ENCODE measurements around the gene P2RY8.

Gene P2RY8

DNA sequence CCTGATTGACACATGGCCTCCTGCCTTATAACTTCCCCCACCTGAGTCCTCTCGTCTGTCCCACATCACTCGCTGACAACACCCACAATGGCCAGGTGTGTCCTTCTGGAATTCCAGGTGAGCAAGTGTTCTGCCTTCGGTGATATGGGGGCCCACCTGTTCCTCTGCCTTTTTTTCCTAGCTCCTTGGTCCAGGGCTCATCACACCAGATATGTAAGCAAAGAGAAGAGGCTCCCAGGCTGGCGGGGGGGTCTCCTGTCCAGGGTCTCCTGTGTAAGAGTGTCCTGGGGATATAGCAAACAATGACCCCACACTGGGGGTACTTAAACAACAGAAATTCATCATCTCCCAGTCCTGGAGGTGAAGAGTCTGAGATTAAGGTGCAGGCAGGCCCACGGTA, 25.2 kb downstream of the P2RY8 start:
- no peak for DNase-seq (ENCODE audit: low read depth in 1 of 2, low spot score in 1 of 2)
- Histone ChIP-seq H3K4me3 (replicated peaks; ENCODE audit: insufficient read depth, low read length) (no peak overlapping the region), H3K27me3 (ENCODE audit: insufficient read depth, poor library complexity, severe bottlenecking) (no peaks in the 10 kb centered on the region), H3K27ac (replicated peaks) (no peak overlapping the region)
- TF ChIP-seq GABPA (IDR thresholded peaks at IDR 0.05; ENCODE audit: low read depth) (no peak), POLR2AphosphoS5 (IDR thresholded peaks at IDR 0.05; ENCODE audit: low read depth) (no peak), SPI1 (IDR thresholded peaks at IDR 0.05; ENCODE audit: borderline replicate concordance, low read depth) (no peak)
- TF ChIP-seq, protein P1, sequence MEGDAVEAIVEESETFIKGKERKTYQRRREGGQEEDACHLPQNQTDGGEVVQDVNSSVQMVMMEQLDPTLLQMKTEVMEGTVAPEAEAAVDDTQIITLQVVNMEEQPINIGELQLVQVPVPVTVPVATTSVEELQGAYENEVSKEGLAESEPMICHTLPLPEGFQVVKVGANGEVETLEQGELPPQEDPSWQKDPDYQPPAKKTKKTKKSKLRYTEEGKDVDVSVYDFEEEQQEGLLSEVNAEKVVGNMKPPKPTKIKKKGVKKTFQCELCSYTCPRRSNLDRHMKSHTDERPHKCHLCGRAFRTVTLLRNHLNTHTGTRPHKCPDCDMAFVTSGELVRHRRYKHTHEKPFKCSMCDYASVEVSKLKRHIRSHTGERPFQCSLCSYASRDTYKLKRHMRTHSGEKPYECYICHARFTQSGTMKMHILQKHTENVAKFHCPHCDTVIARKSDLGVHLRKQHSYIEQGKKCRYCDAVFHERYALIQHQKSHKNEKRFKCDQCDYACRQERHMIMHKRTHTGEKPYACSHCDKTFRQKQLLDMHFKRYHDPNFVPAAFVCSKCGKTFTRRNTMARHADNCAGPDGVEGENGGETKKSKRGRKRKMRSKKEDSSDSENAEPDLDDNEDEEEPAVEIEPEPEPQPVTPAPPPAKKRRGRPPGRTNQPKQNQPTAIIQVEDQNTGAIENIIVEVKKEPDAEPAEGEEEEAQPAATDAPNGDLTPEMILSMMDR (IDR thresholded peaks at IDR 0.05; ENCODE audit: insufficient read depth, low read length), result no peak
- TF ChIP-seq, protein P2, sequence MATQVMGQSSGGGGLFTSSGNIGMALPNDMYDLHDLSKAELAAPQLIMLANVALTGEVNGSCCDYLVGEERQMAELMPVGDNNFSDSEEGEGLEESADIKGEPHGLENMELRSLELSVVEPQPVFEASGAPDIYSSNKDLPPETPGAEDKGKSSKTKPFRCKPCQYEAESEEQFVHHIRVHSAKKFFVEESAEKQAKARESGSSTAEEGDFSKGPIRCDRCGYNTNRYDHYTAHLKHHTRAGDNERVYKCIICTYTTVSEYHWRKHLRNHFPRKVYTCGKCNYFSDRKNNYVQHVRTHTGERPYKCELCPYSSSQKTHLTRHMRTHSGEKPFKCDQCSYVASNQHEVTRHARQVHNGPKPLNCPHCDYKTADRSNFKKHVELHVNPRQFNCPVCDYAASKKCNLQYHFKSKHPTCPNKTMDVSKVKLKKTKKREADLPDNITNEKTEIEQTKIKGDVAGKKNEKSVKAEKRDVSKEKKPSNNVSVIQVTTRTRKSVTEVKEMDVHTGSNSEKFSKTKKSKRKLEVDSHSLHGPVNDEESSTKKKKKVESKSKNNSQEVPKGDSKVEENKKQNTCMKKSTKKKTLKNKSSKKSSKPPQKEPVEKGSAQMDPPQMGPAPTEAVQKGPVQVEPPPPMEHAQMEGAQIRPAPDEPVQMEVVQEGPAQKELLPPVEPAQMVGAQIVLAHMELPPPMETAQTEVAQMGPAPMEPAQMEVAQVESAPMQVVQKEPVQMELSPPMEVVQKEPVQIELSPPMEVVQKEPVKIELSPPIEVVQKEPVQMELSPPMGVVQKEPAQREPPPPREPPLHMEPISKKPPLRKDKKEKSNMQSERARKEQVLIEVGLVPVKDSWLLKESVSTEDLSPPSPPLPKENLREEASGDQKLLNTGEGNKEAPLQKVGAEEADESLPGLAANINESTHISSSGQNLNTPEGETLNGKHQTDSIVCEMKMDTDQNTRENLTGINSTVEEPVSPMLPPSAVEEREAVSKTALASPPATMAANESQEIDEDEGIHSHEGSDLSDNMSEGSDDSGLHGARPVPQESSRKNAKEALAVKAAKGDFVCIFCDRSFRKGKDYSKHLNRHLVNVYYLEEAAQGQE (IDR thresholded peaks at IDR 0.05; ENCODE audit: insufficient replicate concordance, low read depth), result no peak

DNA sequence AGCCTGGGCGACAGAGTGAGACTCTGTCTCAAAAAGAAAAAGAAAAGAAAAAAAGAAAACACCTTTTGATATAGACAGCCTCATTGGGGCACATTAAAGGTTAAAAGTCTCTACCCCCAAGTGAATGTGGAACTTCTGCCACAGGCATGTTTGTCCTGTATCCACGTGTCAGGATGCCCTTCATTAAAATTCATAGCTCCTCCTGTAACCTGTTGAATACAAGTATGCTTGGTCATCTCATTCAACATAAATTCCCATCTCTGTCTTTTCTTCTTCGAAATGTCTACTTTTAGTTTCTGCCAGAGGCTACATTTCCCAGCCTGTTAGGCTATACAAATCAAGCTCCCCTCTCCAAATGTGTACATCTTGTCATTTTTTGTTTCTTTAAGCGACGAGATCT, 25.8 kb downstream of the P2RY8 start:
- Histone ChIP-seq H3K27ac (replicated peaks) (no peak overlapping the region), H3K4me3 (replicated peaks; ENCODE audit: insufficient read depth, low read length) (no peak overlapping the region), H3K27me3 (ENCODE audit: insufficient read depth, poor library complexity, severe bottlenecking) (no peaks in the 10 kb centered on the region)
- TF ChIP-seq, protein P2 (IDR thresholded peaks at IDR 0.05; ENCODE audit: insufficient replicate concordance, low read depth), result no peak
- no peak for TF ChIP-seq GABPA (IDR thresholded peaks at IDR 0.05; ENCODE audit: low read depth)
- no peak for TF ChIP-seq SPI1 (IDR thresholded peaks at IDR 0.05; ENCODE audit: borderline replicate concordance, low read depth)
- TF ChIP-seq, protein P1 (IDR thresholded peaks at IDR 0.05; ENCODE audit: insufficient read depth, low read length), result no peak
- TF ChIP-seq POLR2AphosphoS5 (IDR thresholded peaks at IDR 0.05; ENCODE audit: low read depth), result no peak
- no peak for DNase-seq (ENCODE audit: low read depth in 1 of 2, low spot score in 1 of 2)

DNA sequence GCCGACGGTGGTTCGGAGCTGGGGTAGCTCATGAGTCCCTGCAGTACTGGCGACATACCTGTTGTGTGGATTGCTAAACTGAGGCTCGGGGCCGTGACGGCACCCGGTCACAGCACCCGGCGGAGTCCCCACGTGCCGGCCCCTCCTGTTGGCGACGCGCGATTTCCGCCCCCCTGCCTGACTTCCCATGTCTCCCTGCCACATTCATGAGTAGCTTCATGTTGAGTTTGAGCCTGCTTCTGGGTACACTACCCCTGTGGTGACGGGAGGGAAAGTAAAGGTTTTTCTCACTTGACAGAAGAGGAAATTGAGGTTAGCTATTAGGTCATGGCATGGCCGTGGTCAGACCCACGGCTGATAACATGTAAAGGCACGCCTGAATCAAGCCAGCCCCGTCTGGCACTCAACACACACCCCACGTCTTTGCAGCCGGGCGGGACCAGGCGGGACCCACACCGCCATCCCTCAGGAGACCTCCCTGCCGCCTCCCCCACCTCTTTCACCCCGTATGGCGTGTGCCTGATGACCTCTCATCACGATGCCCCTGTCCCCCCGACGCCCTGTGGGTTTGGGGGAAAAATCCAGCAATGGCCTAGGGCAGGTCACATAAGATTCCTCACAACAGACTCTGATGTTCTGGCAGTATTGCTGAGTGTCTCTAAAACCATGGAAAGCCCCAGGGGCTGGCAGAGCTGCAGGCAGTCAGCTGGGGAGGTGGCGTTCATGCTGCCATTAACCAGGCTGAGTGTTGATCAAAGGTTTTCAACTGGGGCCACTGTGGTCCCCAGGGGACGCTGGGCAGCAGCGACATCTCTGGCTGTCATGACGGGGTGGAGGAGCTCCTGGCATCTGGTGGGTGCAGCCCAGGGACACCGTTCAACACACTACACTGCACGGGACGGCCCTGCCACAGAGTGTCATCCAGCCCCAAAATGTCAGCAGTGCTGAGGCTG, 29.2 kb downstream of the P2RY8 start:
- Histone ChIP-seq H3K27ac (replicated peaks) (peak overlapping the region; percentile 33), H3K27me3 (ENCODE audit: insufficient read depth, poor library complexity, severe bottlenecking) (no peaks in the 10 kb centered on the region), H3K4me3 (replicated peaks; ENCODE audit: insufficient read depth, low read length) (no peak overlapping the region)
- DNase-seq (ENCODE audit: low read depth in 1 of 2, low spot score in 1 of 2), result peak in 1 of 2 experiments; percentile 75
- TF ChIP-seq GABPA (IDR thresholded peaks at IDR 0.05; ENCODE audit: low read depth), result no peak
- TF ChIP-seq POLR2AphosphoS5 (IDR thresholded peaks at IDR 0.05; ENCODE audit: low read depth), result no peak
- TF ChIP-seq, protein P2 (IDR thresholded peaks at IDR 0.05; ENCODE audit: insufficient replicate concordance, low read depth), result no peak
- TF ChIP-seq, protein P1 (IDR thresholded peaks at IDR 0.05; ENCODE audit: insufficient read depth, low read length), result no peak
- no peak for TF ChIP-seq SPI1 (IDR thresholded peaks at IDR 0.05; ENCODE audit: borderline replicate concordance, low read depth)
